ELR (cell line): ENCODE measurements around the gene ARL6IP4.
A peak's percentile ranks its signal among the peaks of the same experiment; 100 is the strongest.
"Not testable (repeated sequence)": the region's sequence is repeated elsewhere in the genome, so short reads cannot be mapped to it uniquely, and the experiment has no call there.

ENCODE experiments used
- DNase-seq: peaks from one replicate; pipeline ENCODE4 v3.0.0-alpha.2; 2015; ENCODE audit warnings: low read depth

Gene ARL6IP4

GRCh38 chr12:123010681-123011080 is 30.2 kb downstream of the ARL6IP4 start:
- DNase-seq: no peak

DNA sequence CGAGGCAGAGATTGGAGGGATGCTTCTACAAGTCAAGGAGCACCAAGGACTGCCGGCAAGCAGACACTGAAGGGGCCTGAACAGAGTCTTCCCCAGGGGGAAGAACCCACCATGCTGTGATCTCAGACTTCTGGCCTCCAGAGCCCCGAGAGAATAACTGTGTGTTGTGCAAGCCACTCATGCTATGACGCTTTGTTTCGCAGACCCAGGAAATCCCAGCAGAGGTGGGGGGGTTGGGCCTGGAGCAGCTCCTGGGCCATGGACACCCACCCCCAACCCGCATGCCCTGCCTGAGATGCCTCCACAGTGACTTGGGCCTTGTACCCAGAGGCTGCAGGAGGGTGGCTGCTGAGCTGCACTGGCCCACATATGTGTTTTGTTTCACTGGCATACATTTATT is 31.2 kb downstream of the ARL6IP4 start:
- no peak for DNase-seq

DNA sequence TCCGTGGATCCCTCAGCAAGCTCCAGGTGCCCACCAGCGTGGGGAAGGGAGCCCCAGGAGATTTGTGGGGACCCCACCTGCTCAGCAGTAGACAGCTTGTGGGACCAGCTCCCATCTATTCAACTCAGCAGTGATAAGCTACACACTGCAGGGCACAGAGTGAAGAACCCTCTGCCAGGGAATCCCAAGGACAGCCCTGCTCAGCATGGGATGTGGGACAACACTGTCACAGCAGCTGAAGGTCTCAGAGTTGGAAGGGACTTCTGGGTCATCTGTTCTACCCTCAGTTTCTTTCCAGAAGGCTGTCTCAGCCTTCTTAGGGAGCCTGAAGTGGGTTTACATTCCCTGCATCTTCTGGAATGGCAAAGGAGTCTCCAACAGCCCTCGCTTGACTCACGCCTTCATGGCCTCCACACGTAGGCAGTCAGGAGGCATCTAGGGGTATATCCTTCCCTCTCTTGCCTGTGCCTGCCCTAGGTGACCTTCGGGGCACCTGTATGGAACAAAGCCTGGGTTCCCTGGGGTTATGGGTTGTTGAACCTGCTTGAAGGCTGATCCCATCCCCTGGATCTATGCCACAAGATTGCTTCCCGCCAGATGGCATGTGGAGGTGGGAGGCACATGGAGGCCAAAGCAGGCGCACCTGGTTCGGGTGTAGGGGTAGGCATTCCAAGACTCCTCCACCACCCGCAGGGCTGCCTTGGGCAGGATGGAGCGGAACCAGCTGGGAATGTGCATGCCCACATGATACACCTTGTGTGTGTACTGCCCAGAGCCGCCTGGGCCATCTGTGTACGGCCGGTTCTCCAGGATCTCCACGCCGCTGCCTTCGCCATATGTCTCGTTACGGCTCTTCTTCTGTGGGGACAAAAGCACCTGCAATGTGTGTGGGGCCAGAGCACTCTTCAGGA is 33.0 kb downstream of the ARL6IP4 start:
- no peak for DNase-seq

DNA sequence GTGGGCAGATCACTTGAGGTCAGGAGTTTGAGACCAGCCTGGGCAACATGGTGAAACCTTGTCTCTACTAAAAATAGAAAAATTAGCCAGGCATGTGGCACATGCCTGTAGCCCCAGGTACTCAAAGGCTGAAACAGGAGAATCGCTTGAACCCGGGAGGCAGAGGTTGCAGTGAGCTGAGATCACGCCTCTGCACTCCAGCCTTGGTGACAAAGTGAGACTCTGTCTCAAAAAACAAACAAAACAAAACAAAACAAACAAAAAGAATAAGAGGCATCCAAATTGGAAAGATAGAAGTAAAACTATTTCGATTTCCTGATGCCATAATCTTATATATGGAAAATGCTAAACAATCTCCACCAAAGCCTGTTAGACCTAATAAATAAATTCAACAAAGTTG is 34.0 kb downstream of the ARL6IP4 start:
- DNase-seq: not testable (repeated sequence)

- no peak for DNase-seq
Measured at GRCh38 chr12:123017753-123018152, 37.3 kb downstream of the ARL6IP4 start.

DNA sequence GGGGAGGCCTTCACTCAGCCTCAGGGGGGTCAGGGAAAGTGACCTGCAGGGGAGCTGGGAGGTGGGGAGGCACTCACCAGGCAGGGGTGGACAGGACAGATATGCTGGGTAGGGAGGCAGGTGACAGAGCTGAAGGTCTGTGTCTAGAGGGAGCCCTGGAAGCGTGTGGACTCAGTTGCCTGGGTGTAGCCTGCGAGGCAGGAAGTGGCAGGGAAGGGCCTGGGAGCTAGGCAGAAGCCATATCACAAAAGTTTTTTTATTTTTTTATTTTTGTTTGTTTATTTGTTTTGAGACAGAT is 39.3 kb downstream of the ARL6IP4 start:
- no peak for DNase-seq

DNA sequence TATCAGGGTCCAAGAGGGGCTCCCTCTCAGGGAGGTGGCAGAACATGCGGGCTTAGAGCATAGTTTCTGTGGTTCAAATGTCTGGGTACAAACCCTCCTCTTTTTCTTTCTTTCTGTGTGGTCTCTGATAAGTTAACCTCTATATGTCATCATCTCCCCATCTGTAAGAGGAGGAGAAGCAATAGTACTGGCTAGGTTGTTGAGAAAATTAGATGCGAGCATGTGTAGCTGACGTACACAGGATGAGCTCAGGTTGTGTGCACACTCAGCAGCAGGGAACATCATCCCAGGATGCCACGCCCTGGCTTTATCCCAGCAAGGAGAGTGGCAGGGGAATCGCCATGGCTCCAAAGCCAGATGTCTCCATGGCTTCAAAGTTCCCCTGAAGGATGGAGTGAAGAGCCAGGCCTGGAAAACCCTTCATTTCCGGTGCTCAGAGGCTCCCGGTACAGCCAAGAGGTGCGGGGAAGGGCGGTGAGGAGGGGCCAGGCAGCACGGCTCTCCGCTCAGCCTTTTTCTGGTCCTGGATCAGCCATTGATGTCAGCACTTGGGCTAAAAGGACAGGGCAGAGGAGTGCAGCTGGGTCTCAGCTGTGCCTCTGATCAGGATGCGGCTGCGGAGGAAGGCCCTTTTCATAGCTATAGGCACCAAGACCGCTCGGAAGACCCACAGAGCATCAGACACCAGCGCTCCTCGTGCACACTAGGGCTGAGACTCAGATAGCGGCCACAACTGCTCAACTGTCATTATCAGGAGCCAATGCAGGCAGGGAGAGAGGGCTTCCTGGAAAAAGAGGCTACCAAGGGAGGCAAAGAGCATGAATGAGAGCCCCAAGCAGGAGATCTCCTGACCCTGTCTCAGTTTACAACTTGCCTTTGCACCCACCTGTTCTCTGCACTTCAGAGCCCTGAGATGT is 41.5 kb downstream of the ARL6IP4 start:
- no peak for DNase-seq

GRCh38 chr12:123022846-123023245 is 42.4 kb downstream of the ARL6IP4 start:
- no peak for DNase-seq

GRCh38 chr12:123024819-123025391 is 44.4 kb downstream of the ARL6IP4 start:
- peak; percentile 67 for DNase-seq

DNA sequence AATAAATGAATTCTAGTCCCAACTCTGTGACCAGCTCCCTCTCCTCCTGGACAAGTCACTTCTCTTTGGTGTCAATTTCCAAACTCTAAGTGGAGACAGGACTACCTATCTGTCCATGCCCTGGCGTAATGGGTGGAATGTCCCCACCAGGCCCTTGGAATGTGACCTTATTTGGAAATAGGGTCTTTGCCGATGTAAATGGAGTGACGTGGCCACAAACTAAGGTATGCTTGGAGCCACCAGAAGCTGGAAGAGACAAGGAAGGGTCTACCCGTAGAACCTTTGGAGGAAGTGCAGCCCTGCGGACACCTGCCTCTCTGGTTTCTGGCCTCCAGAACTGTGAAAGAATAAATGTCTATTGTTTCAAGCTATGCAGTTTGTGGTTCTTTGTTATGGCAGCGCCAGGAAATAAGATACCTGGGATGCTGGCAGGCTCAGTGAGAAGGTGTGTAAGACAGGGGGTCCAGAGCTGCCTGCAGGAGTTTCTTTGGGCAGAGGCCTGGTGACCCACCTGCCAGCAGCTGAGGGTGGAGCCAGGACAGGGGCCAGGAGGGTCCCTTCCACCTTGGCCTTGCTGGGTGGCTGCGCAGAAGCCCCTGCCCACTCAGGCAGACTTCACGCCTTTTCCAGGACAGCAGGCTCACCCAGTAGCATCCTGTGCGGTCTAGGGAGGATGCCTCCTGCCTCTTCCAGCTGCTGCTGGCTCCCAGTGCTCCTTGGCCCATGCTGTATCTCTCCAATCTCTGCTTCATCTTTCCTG is 45.8 kb downstream of the ARL6IP4 start:
- DNase-seq: no peak

- no peak for DNase-seq
Measured at GRCh38 chr12:123027726-123028445, 47.4 kb downstream of the ARL6IP4 start.

DNA sequence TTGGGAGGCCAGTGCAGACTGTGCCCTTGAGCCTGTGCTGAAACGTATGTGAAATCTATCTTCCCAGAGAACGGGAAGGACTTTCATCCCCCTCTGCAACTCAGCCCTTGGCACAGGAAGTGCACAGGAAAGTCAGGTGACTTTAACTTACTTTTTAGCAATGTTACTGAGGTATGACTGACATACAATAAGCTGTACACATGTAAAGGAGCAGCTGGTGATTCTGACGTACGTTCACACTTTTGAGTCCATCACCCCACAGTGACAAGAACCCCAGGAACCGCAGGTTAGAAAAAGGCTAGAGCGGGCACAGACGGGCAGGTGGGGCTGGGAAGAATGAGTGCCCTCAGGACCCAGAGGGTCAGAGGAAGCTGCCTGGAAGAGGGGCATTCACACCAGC is 48.0 kb downstream of the ARL6IP4 start:
- no peak for DNase-seq

GRCh38 chr12:123029550-123029949 is 49.1 kb downstream of the ARL6IP4 start:
- no peak for DNase-seq

DNA sequence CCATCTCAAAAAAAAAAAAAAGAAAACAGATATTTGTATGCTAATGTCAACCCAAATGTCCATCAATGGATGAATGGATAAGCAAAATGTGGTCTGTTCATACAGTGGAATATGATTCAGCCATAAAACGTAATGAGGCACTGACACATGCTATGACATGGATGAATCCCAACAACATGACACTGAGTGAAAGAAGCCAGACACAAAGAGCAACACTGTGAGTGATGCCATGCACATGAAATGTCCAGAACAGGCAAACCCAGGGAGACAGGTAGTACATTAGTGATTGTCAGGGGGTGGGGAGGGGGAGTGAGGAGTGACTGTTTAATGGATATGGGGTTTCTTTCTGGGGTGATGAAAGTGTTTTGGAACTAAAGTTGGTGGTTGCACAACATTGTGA is 50.2 kb downstream of the ARL6IP4 start:
- peak; percentile 8 for DNase-seq

DNA sequence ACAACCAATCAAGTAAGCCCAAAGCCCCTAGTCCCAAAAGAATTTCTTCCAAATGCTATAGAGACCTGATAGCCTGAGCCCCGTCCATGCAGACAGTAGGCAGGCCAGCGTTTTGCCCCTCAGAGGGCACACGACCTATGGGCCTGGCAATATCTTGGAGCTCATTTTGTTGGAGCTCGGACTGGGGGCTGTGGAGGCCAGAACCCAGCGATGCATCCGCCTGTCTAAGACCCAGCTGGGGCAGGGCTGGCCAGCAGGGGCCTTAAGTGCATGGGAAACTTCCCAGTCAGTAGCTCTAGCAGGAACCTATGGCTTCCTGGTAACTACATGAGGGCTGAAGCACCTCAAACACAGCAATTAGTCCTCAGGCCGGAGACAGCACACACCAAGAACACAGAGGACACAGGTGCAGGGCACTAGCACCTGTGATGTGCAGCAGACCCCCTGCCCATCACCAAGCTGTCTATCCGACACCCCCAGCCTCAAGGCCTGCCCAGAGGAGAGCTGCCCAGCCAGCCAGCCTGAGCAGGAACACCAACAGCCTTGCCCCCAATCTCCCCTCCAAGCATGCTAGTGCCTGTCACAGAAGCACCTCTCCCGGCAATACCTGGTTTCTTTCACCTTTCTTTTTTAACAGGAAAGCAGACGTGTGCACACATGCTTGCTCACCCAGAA is 50.8 kb downstream of the ARL6IP4 start:
- no peak for DNase-seq
